ENCODE measurements around the gene ARHGEF38.

Gene ARHGEF38

GRCh38 chr4:105568584-105568983 is 16.2 kb downstream of the ARHGEF38 start:
- H3K4me2 ChIP-seq (ENCODE audit: low read length): no peak overlapping the region
- no peaks in the 10 kb centered on the region for H3K27me3 ChIP-seq (ENCODE audit: insufficient read depth, low read length)
- no peaks in the 10 kb centered on the region for H3K79me2 ChIP-seq (ENCODE audit: insufficient read depth, low read length)
- TF ChIP-seq, protein P1, sequence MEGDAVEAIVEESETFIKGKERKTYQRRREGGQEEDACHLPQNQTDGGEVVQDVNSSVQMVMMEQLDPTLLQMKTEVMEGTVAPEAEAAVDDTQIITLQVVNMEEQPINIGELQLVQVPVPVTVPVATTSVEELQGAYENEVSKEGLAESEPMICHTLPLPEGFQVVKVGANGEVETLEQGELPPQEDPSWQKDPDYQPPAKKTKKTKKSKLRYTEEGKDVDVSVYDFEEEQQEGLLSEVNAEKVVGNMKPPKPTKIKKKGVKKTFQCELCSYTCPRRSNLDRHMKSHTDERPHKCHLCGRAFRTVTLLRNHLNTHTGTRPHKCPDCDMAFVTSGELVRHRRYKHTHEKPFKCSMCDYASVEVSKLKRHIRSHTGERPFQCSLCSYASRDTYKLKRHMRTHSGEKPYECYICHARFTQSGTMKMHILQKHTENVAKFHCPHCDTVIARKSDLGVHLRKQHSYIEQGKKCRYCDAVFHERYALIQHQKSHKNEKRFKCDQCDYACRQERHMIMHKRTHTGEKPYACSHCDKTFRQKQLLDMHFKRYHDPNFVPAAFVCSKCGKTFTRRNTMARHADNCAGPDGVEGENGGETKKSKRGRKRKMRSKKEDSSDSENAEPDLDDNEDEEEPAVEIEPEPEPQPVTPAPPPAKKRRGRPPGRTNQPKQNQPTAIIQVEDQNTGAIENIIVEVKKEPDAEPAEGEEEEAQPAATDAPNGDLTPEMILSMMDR (IDR thresholded peaks at IDR 0.05; ENCODE audit: low read length): no peak
- TF ChIP-seq EZH2 (IDR thresholded peaks at IDR 0.05; ENCODE audit: borderline replicate concordance, low read length): no peak
- H3K9me2 ChIP-seq (ENCODE audit: low read depth, low read length): no peaks in the 10 kb centered on the region
- no peaks in the 10 kb centered on the region for H3K9me3 ChIP-seq (ENCODE audit: low read length)
- H3F3A ChIP-seq (ENCODE audit: insufficient read depth, low read length): no peaks in the 10 kb centered on the region
- no peaks in the 10 kb centered on the region for H3K4me1 ChIP-seq (ENCODE audit: insufficient read depth, low read length, severe bottlenecking)
- H3K36me3 ChIP-seq (ENCODE audit: insufficient read depth, low read length): no peaks in the 10 kb centered on the region
- no peak overlapping the region for H2AFZ ChIP-seq (ENCODE audit: low read length)
- H3K4me3 ChIP-seq (ENCODE audit: low read depth, low read length, poor library complexity, severe bottlenecking): no peak overlapping the region
- no peak overlapping the region for H3K9ac ChIP-seq (ENCODE audit: low read length)
- no peaks in the 10 kb centered on the region for H4K20me1 ChIP-seq (ENCODE audit: insufficient read depth, low read length)
- no peak overlapping the region for H3K27ac ChIP-seq (ENCODE audit: low read depth, low read length, poor library complexity, severe bottlenecking)

DNA sequence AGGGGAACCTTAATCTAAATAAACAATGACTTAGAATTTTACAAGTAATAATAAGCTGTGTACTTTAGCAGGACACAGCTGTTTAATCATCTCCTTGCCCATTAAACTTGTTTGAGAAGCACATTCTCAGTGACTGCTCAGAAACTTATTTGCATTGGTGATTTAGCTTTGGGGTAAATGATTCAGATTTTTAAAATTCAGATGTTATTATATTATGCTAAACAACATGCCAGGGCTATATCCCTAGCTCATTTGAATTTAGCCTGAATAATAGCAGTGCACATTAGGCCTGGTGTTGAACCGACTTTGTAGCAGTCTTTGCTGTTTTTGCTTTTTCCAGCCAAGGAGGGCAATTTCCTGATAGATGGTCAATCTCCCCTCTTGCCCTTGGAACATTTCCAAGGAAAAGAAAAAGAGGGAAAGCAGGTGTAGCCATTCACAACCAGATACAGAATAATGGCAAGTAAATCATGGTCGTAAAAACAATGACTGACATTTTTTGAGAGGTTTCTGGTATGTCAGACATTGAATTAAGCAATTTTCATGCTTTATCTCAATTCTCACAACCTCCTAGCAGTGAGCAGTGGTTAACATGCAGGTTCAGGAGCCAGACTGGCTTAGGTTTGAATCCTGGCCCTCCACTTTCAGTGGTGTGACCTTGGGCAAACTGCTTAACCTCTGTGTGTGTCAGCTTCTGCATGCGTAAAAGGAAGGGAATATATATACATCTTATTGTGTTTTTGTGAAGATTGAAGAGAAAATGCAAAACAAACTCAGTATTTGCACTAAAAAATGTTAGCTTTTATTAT is 16.8 kb downstream of the ARHGEF38 start:
- Histone ChIP-seq H3F3A (ENCODE audit: insufficient read depth, low read length) (no peaks in the 10 kb centered on the region), H3K9me3 (ENCODE audit: low read length) (no peaks in the 10 kb centered on the region), H3K4me3 (ENCODE audit: low read depth, low read length, poor library complexity, severe bottlenecking) (no peak overlapping the region), H3K4me2 (ENCODE audit: low read length) (no peak overlapping the region), H4K20me1 (ENCODE audit: insufficient read depth, low read length) (no peaks in the 10 kb centered on the region), H3K27ac (ENCODE audit: low read depth, low read length, poor library complexity, severe bottlenecking) (no peak overlapping the region), H3K79me2 (ENCODE audit: insufficient read depth, low read length) (no peaks in the 10 kb centered on the region), H3K36me3 (ENCODE audit: insufficient read depth, low read length) (no peaks in the 10 kb centered on the region), H3K9me2 (ENCODE audit: low read depth, low read length) (no peaks in the 10 kb centered on the region), H3K4me1 (ENCODE audit: insufficient read depth, low read length, severe bottlenecking) (no peaks in the 10 kb centered on the region), H3K9ac (ENCODE audit: low read length) (no peak overlapping the region), H2AFZ (ENCODE audit: low read length) (no peak overlapping the region), H3K27me3 (ENCODE audit: insufficient read depth, low read length) (no peaks in the 10 kb centered on the region)
- TF ChIP-seq, protein P1 (IDR thresholded peaks at IDR 0.05; ENCODE audit: low read length): no peak
- no peak for TF ChIP-seq EZH2 (IDR thresholded peaks at IDR 0.05; ENCODE audit: borderline replicate concordance, low read length)

DNA sequence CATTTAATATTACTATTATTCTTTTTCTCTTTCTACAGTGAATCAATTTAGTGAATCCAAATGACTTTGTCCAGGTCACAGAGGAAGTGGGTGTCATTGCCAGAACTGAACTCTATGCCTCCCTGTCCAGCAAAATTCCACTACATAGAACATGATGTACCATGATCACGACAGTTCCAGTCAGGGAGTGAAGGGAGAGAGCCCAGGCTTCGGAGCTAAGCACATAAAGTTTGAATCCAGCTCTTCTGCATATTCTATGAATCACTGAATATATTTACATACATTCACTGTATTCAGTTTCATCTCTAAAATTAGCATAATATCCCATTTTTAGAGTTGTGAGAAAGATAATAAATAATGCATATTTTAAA is 17.4 kb downstream of the ARHGEF38 start:
- Histone ChIP-seq H3K79me2 (ENCODE audit: insufficient read depth, low read length) (no peaks in the 10 kb centered on the region), H4K20me1 (ENCODE audit: insufficient read depth, low read length) (no peaks in the 10 kb centered on the region), H3K4me1 (ENCODE audit: insufficient read depth, low read length, severe bottlenecking) (no peaks in the 10 kb centered on the region), H3K27me3 (ENCODE audit: insufficient read depth, low read length) (no peaks in the 10 kb centered on the region), H3K27ac (ENCODE audit: low read depth, low read length, poor library complexity, severe bottlenecking) (no peak overlapping the region), H3K9me3 (ENCODE audit: low read length) (no peaks in the 10 kb centered on the region), H3K36me3 (ENCODE audit: insufficient read depth, low read length) (no peaks in the 10 kb centered on the region), H3K4me3 (ENCODE audit: low read depth, low read length, poor library complexity, severe bottlenecking) (no peak overlapping the region), H3K9me2 (ENCODE audit: low read depth, low read length) (no peaks in the 10 kb centered on the region), H3K9ac (ENCODE audit: low read length) (no peak overlapping the region), H3F3A (ENCODE audit: insufficient read depth, low read length) (no peaks in the 10 kb centered on the region), H2AFZ (ENCODE audit: low read length) (no peak overlapping the region), H3K4me2 (ENCODE audit: low read length) (no peak overlapping the region)
- TF ChIP-seq, protein P1 (IDR thresholded peaks at IDR 0.05; ENCODE audit: low read length): no peak
- TF ChIP-seq EZH2 (IDR thresholded peaks at IDR 0.05; ENCODE audit: borderline replicate concordance, low read length): no peak

Measured in OCI-LY1 (cell line).